Measurements from ENCODE around the gene SEC16A. TPM values are rescaled to one million over a fixed set of nuclear protein-coding genes. Genes with fewer than 3 reads are reported as not detected.

The SEC16A gene
- total and polyA plus RNA-seq, 3 donors from 2014 or later = 67.8 to 103 (median 90.4) TPM

DNA sequence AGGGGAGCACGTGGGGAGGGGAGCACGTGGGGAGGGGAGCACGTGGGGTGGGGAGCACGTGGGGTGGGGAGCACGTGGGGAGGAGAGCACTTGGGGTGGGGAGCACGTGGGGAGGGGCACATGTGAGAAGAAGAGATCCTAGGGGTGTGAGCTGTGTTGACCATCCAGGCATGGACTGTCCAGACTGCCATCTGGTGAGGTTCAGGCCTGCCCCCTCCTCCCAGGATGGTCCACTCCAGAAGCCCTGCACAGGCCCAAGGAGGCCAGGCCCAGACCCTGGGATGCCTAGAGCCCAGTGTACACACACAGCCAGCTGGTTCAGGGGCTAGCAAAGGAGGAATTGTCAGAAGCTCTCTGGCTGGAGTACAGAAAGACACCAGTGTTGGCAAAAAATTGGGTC is 85.2 kb downstream of the SEC16A start:
- Histone ChIP-seq H3K4me3 (no peak overlapping the region), H3K4me1 (peaks cover 13% of the 10 kb centered on the region), H3K27ac (no peak overlapping the region), H3K36me3 (ENCODE audit: low read depth, missing control alignments) (no peaks in the 10 kb centered on the region), H3K9me3 (no peaks in the 10 kb centered on the region), H3K27me3 (no peaks in the 10 kb centered on the region)
- 69 to 73% methylated on average over 6 of the region's 6 CpGs for WGBS, 2 donors
- intact Hi-C loops (cut with DNase I; ENCODE audit: low total_unique reads) = no loop called here
- no peak for DNase-seq
- no peak for TF ChIP-seq POLR2A (IDR thresholded peaks at IDR 0.05)
- TF ChIP-seq, protein P1, sequence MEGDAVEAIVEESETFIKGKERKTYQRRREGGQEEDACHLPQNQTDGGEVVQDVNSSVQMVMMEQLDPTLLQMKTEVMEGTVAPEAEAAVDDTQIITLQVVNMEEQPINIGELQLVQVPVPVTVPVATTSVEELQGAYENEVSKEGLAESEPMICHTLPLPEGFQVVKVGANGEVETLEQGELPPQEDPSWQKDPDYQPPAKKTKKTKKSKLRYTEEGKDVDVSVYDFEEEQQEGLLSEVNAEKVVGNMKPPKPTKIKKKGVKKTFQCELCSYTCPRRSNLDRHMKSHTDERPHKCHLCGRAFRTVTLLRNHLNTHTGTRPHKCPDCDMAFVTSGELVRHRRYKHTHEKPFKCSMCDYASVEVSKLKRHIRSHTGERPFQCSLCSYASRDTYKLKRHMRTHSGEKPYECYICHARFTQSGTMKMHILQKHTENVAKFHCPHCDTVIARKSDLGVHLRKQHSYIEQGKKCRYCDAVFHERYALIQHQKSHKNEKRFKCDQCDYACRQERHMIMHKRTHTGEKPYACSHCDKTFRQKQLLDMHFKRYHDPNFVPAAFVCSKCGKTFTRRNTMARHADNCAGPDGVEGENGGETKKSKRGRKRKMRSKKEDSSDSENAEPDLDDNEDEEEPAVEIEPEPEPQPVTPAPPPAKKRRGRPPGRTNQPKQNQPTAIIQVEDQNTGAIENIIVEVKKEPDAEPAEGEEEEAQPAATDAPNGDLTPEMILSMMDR (IDR thresholded peaks at IDR 0.05) = no peak

DNA sequence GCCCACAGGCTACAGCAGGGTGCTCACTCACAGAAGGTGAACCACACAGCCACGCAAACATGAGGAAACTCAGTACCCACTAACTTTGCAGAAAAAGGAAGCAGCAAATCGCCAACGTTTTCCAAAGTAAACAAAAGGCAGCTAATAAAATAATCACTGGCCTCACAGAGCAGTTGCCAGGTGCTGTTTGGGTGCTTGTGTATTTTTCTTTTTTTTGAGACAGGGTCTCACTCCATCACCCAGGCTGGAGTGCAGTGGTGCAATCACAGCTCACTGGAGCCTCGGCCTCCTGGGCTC is 86.7 kb downstream of the SEC16A start:
- TF ChIP-seq, protein P1 (IDR thresholded peaks at IDR 0.05) = no peak
- no peak for TF ChIP-seq POLR2A (IDR thresholded peaks at IDR 0.05)
- no peak for DNase-seq
- Histone ChIP-seq H3K27me3 (no peaks in the 10 kb centered on the region), H3K4me1 (peaks cover 13% of the 10 kb centered on the region), H3K36me3 (ENCODE audit: low read depth, missing control alignments) (no peaks in the 10 kb centered on the region), H3K4me3 (no peak overlapping the region), H3K27ac (no peak overlapping the region), H3K9me3 (no peaks in the 10 kb centered on the region)
- intact Hi-C loops (cut with DNase I; ENCODE audit: low total_unique reads) = no loop called here
- 86 to 94% methylated on average over 4 of the region's 4 CpGs for WGBS, 2 donors

DNA sequence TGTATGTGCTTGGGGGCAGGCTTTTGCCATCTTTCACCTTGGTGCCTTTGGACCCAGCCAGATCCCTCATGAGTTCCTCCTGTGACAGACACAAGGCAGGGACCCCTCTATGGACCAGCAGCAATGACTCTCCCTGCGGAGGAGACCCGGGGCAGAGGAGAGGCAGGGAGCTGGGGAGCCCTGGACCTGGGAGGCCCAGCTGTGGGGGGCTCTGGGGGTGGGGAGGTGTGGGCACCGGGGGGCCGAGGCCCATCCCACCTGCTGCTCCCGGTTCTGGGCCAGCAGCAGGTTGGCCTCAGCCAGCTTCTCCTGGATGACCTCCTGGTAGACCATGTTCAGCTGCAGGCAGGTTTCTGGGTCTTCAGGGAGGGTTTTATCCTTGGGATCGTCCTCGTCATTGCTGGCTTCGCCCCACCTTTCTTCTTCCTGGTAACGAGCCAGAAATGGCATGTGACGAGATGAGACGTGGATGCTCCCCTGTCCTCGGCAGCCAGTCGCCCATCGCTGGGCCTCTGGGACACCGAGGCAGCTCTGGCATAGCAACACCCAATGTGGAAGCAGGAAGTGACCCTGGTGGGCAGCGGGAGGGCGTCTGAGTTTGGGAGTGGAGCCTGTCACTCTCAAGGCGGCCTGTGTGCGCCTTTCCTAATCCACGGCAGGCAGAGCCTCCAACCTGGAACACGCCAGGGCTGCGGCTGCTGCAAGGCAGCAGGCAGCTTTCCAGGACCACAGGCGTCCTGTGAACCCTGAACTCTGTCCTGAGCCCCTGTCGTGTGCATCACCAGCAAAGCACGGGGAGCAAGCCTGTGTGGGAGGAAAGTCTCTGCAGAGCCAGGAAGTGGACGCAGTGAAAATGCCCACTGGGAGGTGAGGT is 87.3 kb downstream of the SEC16A start:
- Histone ChIP-seq H3K4me3 (no peak overlapping the region), H3K9me3 (no peaks in the 10 kb centered on the region), H3K36me3 (ENCODE audit: low read depth, missing control alignments) (no peaks in the 10 kb centered on the region), H3K4me1 (peaks cover 11% of the 10 kb centered on the region), H3K27ac (no peak overlapping the region), H3K27me3 (no peaks in the 10 kb centered on the region)
- WGBS, 2 donors = 87 to 89% methylated on average over 13 to 25 of the region's 26 CpGs
- intact Hi-C loops (cut with DNase I; ENCODE audit: low total_unique reads) = no loop called here
- TF ChIP-seq POLR2A (IDR thresholded peaks at IDR 0.05) = no peak
- TF ChIP-seq, protein P1 (IDR thresholded peaks at IDR 0.05) = no peak
- DNase-seq = no peak

DNA sequence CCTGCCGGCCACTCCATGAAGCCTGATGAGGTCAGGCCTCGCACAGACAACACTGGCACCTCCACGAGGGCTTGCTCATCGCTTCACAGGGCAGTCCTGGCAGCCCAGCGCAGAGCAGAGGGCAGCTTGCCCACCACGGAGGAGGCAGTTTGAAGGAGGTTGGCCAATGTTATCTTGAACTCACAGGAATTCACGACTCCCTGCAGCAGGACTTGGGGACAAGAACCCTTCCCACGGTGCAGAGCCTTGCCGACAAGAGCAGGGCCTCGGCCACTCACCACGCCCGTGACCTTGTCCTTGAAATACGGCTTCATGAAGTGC is 87.9 kb downstream of the SEC16A start:
- 81 to 84% methylated on average over 13 of the region's 13 CpGs for WGBS, 2 donors
- Histone ChIP-seq H3K4me1 (peaks cover 8% of the 10 kb centered on the region), H3K9me3 (no peaks in the 10 kb centered on the region), H3K27ac (no peak overlapping the region), H3K27me3 (no peaks in the 10 kb centered on the region), H3K4me3 (no peak overlapping the region), H3K36me3 (ENCODE audit: low read depth, missing control alignments) (no peaks in the 10 kb centered on the region)
- intact Hi-C loops (cut with DNase I; ENCODE audit: low total_unique reads) = no loop called here
- TF ChIP-seq, protein P1 (IDR thresholded peaks at IDR 0.05) = no peak
- TF ChIP-seq POLR2A (IDR thresholded peaks at IDR 0.05) = no peak
- DNase-seq = no peak
